NCI-H460 (cell line): Measurements from ENCODE around the gene LYSET. TPM values are rescaled to one million over a fixed set of nuclear protein-coding genes. Genes with fewer than 3 reads are reported as not detected.
"Not testable (repeated sequence)": the region's sequence is repeated elsewhere in the genome, so short reads cannot be mapped to it uniquely, and the experiment has no call there.

ENCODE experiments used
- DNase-seq: peaks from one replicate; pipeline ENCODE4 v3.0.0-alpha.2; 2016; ENCODE audit warnings: low read depth; ENCODE audit errors: extremely low read depth
- polyA plus RNA-seq: library from polyadenylated mRNA; depleted of rRNA; stranded (reverse); fragments of >200 nt; gene quantifications from 2 replicates; pipeline ENCODE4 v1.2.3, GENCODE V29; 2014; cell fraction: nucleus; rRNA removed
- total RNA-seq: library from RNA; depleted of rRNA; stranded (reverse); fragments of >200 nt; shearing (Covaris generic); gene quantifications from 2 replicates; pipeline ENCODE4 v1.2.3, GENCODE V29; 2014; rRNA removed

The LYSET gene, protein sequence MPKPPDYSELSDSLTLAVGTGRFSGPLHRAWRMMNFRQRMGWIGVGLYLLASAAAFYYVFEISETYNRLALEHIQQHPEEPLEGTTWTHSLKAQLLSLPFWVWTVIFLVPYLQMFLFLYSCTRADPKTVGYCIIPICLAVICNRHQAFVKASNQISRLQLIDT
- 35.3 and 40.6 TPM in 2 replicates for total RNA-seq
- 16.0 and 28.7 TPM in 2 replicates for polyA plus RNA-seq

GRCh38 chr14:93184391-93185348 is at the start of gene LYSET, which contains the start of gene MOAP1:
Gene LYSET (plus strand): TSS chr14:93185317. CDS start chr14:93185406, 89 bp downstream.
Gene MOAP1 (minus strand): TSS chr14:93184897. CDS start chr14:93184242, 655 bp downstream.
- DNase-seq, result peak; percentile 80

DNA sequence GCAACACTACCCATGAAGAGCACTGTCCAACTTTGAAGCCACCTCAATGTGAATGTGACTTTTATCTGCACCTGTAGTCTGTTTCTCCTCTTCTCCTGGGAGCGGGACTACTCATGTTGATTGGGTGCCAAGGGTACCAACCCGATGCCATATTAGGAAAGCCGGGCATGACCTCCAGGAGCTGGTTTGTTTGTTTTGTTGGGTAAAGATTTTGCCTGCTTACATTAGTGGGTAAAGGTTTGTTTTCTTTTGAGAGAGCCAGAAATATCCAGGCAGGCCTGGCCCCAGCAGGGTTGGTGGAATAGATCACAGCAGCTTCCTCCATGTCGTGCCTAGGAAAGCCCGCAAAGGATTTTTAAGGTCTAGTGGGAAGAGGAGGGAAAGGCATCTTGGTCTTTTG is 49.7 kb upstream of the LYSET start:
- no peak for DNase-seq

DNA sequence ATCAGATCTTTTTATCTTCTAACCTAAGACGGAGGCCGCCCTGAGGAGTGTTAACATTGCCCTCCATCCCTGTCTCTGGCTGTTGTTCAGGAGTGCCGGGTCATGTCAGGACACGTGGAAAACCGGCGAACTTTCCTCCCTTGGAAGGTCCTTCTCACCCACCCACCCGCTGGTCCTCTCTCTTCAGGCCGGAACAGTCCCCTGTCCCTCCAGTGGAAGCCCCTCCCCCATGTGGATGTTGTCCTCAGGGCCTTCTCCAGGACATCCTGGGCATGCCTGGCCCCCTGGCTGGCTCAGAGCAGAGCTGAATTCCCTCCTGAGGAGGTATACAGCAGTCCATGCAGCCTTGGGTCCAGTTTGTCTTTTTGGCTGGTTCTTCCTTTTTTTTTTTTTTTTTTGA is 49.1 kb upstream of the LYSET start:
- DNase-seq, result no peak

- not testable (repeated sequence) for DNase-seq
These were observed 48.6 kb upstream of the LYSET start for GRCh38 chr14:93136508-93136907.

GRCh38 chr14:93137864-93138263 is 47.3 kb upstream of the LYSET start:
- no peak for DNase-seq

GRCh38 chr14:93142854-93143652 is 42.1 kb upstream of the LYSET start:
- DNase-seq, result peak; percentile 60

GRCh38 chr14:93146119-93146518 is 39.0 kb upstream of the LYSET start:
- DNase-seq, result no peak

- no peak for DNase-seq
These were observed 36.1 kb upstream of the LYSET start for GRCh38 chr14:93148979-93149378.

- peak; percentile 94 for DNase-seq
These were observed 34.6 kb upstream of the LYSET start for GRCh38 chr14:93150227-93151208.

- peak; percentile 54 for DNase-seq
These were observed 32.0 kb upstream of the LYSET start for GRCh38 chr14:93153121-93153520.

DNA sequence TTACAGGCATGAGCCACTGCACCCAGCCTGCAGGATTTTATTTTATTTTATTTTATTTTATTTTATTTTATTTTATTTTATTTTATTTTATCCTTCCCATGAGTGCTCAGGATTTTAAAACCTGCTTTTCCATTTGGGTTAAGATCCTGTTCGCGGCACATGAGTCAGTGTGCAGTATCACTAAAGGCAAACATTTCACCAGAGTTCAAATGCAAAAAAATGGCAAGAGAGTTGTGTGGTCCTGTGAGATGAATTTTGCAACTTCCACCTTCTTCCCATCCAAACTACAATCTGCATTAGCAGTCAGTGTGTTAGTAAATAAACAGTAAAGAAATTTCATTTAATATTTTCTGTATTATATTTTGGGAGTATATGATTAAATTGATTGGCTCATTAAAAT is 29.4 kb upstream of the LYSET start:
- peak; percentile 78 for DNase-seq

- DNase-seq, result peak; percentile 98
These were observed 28.3 kb upstream of the LYSET start for GRCh38 chr14:93156693-93157369.

DNA sequence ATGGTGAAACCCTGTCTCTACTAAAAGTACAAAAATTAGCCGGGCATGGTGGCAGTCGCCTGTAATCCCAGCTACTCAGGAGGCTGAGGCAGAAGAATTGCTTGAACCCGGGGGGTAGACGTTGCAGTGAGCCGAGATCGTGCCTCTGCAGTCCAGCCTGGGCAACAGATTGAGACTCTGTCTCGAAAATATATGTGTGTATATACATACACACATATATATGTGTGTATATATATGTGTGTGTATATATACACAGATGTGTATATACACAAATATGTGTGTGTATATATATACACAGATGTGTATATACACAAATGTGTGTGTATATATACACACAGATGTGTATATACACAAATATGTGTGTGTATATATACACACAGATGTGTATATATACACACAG is 26.8 kb upstream of the LYSET start:
- DNase-seq, result not testable (repeated sequence)

- not testable (repeated sequence) for DNase-seq
These were observed 25.3 kb upstream of the LYSET start for GRCh38 chr14:93159625-93160352.

DNA sequence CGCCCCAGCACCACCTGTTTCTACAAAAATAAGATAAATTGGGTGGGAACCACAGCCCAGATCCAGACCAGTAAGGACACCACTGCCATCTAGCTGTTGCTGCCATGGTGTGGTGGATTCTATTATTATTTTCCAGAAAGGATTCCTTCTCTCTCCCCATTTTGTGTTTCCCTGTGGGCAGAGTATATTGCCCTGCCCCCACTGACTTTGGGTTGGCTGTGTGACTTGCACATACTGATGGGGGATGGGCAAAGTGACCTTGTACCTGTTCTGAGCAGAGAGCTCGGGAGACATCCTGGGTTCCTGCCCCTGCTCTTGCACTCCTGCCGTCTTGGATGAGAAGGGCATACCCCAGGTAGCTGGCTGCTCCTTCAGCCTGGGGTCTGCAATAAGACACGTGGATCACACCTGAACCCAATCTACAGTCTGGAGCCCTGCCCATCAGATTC is 24.7 kb upstream of the LYSET start:
- DNase-seq, result peak; percentile 75

DNA sequence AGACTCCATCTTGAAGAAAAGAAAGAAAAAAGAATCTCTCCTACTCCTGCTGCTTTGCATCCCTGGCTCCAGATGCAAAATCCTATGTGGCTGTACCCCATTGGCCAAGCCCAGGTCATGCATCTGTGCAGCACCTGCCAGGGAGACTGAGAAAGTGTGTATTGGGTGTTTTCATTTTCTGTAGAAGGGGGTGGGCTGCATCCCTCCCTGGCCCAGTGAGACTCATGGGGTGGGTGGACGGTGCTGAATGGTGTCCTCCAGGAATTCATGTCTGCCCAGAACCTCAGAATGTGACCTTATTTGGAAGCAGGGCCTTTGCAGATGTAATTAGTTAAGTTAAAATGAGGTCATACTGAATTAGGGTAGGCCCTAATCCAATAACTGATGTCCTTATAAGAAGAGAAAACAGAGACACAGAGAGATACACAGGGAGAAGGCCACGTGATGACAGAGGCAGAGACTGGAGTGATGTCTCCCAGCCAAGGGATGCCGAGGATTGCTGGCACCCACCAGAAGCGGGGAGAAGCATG is 23.6 kb upstream of the LYSET start:
- DNase-seq, result no peak

DNA sequence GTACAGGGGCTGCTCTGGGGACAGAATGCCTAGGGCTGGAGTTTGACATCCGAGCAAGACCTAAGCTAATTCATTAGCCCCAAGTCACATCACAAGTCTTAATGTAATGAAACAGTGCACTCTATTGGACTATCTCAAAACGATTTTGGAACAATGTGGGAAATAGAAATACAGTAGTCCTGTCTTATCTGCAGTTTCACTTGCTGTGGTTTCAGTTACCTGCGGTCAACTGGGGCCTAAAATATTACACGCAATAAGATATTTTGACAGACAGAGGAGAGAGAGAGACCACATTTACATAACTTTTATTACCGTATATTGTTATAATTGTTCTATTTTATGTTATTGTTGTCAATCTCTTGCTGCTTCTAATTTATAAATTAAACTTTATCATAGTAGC is 21.6 kb upstream of the LYSET start:
- DNase-seq, result peak; percentile 38
